SK-N-MC (cell line): Measurements from ENCODE around the gene NDUFA13.

Experiments
- EZH2 ChIP-seq: fragments of 200-600 bp; sonication (generic); IDR thresholded peaks from one replicate; pipeline ENCODE4 v1.6.1; 2017; ENCODE audit warnings: antibody characterized with exemption
- FOXP2 ChIP-seq: optimal IDR thresholded peaks from 2 replicates; pipeline ENCODE3; 2011; ENCODE audit warnings: mild to moderate bottlenecking, moderate library complexity; ENCODE audit not compliant: insufficient read depth; ENCODE audit errors: extremely low read length, control extremely low read depth
- POLR2AphosphoS5 ChIP-seq: IDR thresholded peaks from 2 replicates; pipeline ENCODE4 v1.6.1; 2012; ENCODE audit warnings: mild to moderate bottlenecking, low read depth, low read length, borderline replicate concordance

DNA sequence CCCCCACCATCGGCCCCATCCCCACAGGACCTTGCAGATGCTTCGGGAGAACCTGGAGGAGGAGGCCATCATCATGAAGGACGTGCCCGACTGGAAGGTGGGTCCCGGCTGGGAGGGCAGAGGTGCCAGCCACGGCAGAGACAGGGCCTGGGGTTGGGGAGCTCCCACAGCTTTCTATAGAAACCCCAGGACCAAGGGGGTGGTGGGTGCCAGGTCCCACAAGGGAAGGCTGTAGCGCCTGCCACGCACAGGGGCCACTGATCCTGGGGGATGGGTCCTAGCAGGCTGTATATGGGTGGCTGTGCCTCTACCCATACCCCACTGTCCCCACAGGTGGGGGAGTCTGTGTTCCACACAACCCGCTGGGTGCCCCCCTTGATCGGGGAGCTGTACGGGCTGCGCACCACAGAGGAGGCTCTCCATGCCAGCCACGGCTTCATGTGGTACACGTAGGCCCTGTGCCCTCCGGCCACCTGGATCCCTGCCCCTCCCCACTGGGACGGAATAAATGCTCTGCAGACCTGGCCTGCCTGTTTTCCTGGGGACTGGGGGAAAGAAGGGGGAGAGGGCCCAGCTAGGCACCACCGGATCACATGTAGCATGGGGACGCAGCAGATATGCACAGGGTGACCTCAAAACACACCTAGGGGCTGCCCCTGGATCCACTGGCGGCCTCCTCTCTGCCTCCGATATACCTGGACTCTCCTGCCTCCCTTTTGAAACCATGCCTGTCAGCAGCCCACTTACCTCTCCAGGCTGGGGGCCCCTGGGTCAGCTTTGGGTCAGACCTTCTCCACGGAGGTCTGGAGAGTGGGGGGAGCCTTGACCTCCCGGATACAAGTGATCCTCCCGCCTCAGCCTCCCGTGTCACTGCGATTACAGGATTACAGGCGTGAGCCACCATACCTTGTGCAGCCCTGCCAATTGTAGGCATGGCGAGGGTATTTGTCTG, 11.9 kb downstream of the NDUFA13 start:
- TF ChIP-seq EZH2 (no peak), POLR2AphosphoS5 (no peak), FOXP2 (no peak)
